Dermis blood vessel endothelial cell (primary cell): ENCODE results near the gene PDE6A. TPM values are rescaled to one million over a fixed set of nuclear protein-coding genes. Genes with fewer than 3 reads are reported as not detected.
A peak's percentile ranks its signal among the peaks of the same experiment; 100 is the strongest.

Experiments used
- DNase-seq: peaks from one replicate; pipeline ENCODE4 v3.0.0; 2010
- total RNA-seq: library from RNA; depleted of rRNA; stranded (reverse); fragments of >200 nt; gene quantifications from 2 replicates; pipeline ENCODE4 v1.2.3, GENCODE V29; 2014

Gene PDE6A
- total RNA-seq = 0.05 TPM in 1 of 2 replicates, not detected in the other

- DNase-seq = no peak
These were observed at the start of gene PDE6A for GRCh38 chr5:149944666-149945065. TSS of gene PDE6A (minus strand) at chr5:149944793. CDS start at chr5:149944673, 120 bp downstream.

- DNase-seq = no peak
These were observed 48.9 kb upstream of the PDE6A start for GRCh38 chr5:149993471-149993870.

GRCh38 chr5:149990518-149991376 is 46.2 kb upstream of the PDE6A start:
- DNase-seq = peak; percentile 89

- no peak for DNase-seq
These were observed 43.5 kb upstream of the PDE6A start for GRCh38 chr5:149988126-149988525.

GRCh38 chr5:149982505-149982904 is 37.9 kb upstream of the PDE6A start:
- no peak for DNase-seq

GRCh38 chr5:149981206-149981605 is 36.6 kb upstream of the PDE6A start:
- no peak for DNase-seq

GRCh38 chr5:149979896-149980295 is 35.3 kb upstream of the PDE6A start:
- no peak for DNase-seq

- no peak for DNase-seq
These were observed 30.8 kb upstream of the PDE6A start for GRCh38 chr5:149975409-149975808.

GRCh38 chr5:149969181-149969930 is 24.8 kb upstream of the PDE6A start:
- no peak for DNase-seq

- DNase-seq = no peak
These were observed 22.4 kb upstream of the PDE6A start for GRCh38 chr5:149966946-149967345.

GRCh38 chr5:149963729-149964128 is 19.1 kb upstream of the PDE6A start:
- DNase-seq = no peak

- no peak for DNase-seq
These were observed 18.2 kb upstream of the PDE6A start for GRCh38 chr5:149962601-149963300.

- peak; percentile 79 for DNase-seq
These were observed 17.4 kb upstream of the PDE6A start for GRCh38 chr5:149961957-149962409.

GRCh38 chr5:149961186-149961685 is 16.6 kb upstream of the PDE6A start:
- DNase-seq = peak; percentile 7

GRCh38 chr5:149960272-149961185 is 15.9 kb upstream of the PDE6A start, which contains the start of gene SLC26A2:
TSS of gene SLC26A2 (plus strand) at chr5:149960758. CDS start at chr5:149977653, 16,895 bp downstream.
- peak; percentile 98 for DNase-seq

- DNase-seq = peak; percentile 84
These were observed 15.0 kb upstream of the PDE6A start for GRCh38 chr5:149959406-149960236.

GRCh38 chr5:149957855-149958254 is 13.3 kb upstream of the PDE6A start:
- DNase-seq = no peak

GRCh38 chr5:149956685-149957084 is 12.1 kb upstream of the PDE6A start:
- no peak for DNase-seq

GRCh38 chr5:149954798-149955197 is 10.2 kb upstream of the PDE6A start:
- DNase-seq = peak; percentile 18

- DNase-seq = no peak
These were observed 9.0 kb upstream of the PDE6A start for GRCh38 chr5:149953436-149954121.
